ENCODE measurements around the gene SPATS2. TPM values are rescaled to one million over a fixed set of nuclear protein-coding genes. Genes with fewer than 3 reads are reported as not detected.
A peak's percentile ranks its signal among the peaks of the same experiment; 100 is the strongest.

The SPATS2 gene
- total RNA-seq, 2 experiments from 2014 or later: 9.7 to 12.9 TPM

DNA sequence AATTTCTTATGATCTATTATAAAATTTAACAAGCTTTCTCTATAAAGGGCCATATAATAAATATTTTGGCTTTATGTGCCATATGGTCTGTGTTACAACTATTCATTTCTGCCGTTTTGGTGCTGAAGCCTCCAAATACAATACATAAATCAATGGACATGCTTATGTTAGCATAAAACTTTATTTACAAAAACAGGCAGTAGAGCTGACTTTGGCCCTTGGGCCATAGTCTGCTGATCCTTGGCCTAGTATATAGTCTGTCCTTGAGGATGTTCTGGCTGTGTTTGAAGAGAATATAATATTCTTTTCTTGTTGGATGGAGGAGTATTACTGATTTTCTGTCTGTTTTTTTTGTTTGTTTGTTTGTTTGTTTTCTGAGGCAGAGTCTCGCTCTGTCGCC lies 81.6 kb downstream of the SPATS2 start:
- CTCF ChIA-PET: no interaction called here

DNA sequence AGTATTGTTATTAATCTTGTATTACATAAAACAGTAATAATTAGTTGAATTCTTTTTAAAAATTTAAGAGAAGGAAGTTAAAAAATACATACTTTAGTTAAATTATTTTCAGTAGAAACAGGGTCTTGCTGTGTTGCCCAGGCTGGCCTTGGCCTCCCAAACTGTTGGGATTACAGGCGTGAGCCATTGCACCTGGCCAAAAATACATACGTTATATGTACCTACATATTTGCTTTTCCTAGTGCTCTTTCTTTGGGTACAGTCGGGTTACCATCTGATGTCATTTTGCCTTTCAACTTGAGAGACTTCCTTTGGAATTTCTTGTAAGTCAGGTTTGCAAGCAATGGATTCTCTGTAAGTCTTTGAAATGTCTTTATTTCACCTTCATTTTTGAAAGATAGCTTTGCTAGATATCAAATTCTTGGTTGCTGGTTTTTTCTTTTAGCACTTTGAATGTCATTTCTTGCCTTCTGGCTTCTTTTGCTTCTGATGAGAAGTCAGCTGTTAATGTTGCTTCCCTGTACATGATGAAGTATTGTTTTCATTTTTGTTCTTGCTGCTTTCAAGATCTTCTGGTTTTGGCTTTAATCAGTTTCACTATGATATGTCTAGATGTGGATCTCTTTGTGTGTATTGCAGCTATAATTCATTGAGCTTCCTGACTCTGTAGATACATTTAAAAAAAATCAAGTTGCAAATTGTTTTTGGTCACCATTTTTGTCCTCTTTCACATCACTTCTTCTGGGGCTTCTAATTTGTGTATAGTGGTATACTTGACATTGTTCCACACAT lies 84.4 kb downstream of the SPATS2 start:
- intact Hi-C loops (cut with micrococcal nuclease): loop anchor here (5.0 kb wide), 1 partner anchor 84 kb away; the partner anchor contains the start of gene SPATS2
- ChIA-PET CTCF (interaction anchor here (0.6 to 1.2 kb wide), 3 partner anchors 17 to 119 kb away, joined by 3 to 4 read pairs (median 3); no protein-coding TSS in a partner anchor), POLR2A (no interaction called here)

More for the DNA sequence above, 81.6 kb downstream of the SPATS2 start:
- no peak for DNase-seq
- peaks cover 18% of the 10 kb centered on the region for H3K4me1 Mint-ChIP-seq (ENCODE audit: low read depth)
- H3K27ac Mint-ChIP-seq: no peak overlapping the region
- H3K36me3 Mint-ChIP-seq: peaks cover 2% of the 10 kb centered on the region
- peaks cover 3% of the 10 kb centered on the region for H3K9me3 Mint-ChIP-seq
- no peaks in the 10 kb centered on the region for H3K27me3 Mint-ChIP-seq
- intact Hi-C loops (cut with micrococcal nuclease): no loop called here
- POLR2A ChIA-PET: no interaction called here
- H3K4me3 Mint-ChIP-seq: no peak overlapping the region

DNA sequence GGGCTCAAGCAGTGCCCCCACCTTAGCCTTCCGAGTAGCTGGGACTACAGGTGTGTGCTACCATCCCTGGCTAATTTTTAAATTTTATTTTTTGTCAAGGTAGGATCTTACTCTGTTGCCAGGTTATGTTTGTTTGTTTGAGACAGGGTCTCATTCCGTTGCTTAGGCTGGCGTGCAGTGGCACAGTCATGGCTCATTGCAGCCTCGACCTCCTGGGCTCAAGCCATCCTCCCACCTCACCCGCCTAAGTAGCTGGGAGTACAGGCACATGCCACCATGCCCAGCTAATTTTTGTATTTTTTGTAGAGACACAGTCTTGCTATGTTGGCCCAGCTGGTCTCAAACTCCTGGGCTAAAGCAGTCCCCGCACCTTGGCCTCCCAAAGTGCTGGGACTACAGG lies 88.2 kb downstream of the SPATS2 start:
- H3K4me3 Mint-ChIP-seq: no peak overlapping the region
- no peaks in the 10 kb centered on the region for H3K27me3 Mint-ChIP-seq
- H3K4me1 Mint-ChIP-seq (ENCODE audit: low read depth): peaks cover 12% of the 10 kb centered on the region
- H3K9me3 Mint-ChIP-seq: no peaks in the 10 kb centered on the region
- no peak for DNase-seq
- no peaks in the 10 kb centered on the region for H3K36me3 Mint-ChIP-seq
- CTCF ChIA-PET: no interaction called here
- POLR2A ChIA-PET: no interaction called here
- intact Hi-C loops (cut with micrococcal nuclease): no loop called here
- H3K27ac Mint-ChIP-seq: no peak overlapping the region

More for the DNA sequence above, 84.4 kb downstream of the SPATS2 start:
- peaks cover 3% of the 10 kb centered on the region for H3K9me3 Mint-ChIP-seq
- peaks cover 18% of the 10 kb centered on the region for H3K4me1 Mint-ChIP-seq (ENCODE audit: low read depth)
- H3K27ac Mint-ChIP-seq: peak overlapping the region; percentile 68
- no peak for DNase-seq
- H3K27me3 Mint-ChIP-seq: no peaks in the 10 kb centered on the region
- H3K4me3 Mint-ChIP-seq: no peak overlapping the region
- peaks cover 2% of the 10 kb centered on the region for H3K36me3 Mint-ChIP-seq

DNA sequence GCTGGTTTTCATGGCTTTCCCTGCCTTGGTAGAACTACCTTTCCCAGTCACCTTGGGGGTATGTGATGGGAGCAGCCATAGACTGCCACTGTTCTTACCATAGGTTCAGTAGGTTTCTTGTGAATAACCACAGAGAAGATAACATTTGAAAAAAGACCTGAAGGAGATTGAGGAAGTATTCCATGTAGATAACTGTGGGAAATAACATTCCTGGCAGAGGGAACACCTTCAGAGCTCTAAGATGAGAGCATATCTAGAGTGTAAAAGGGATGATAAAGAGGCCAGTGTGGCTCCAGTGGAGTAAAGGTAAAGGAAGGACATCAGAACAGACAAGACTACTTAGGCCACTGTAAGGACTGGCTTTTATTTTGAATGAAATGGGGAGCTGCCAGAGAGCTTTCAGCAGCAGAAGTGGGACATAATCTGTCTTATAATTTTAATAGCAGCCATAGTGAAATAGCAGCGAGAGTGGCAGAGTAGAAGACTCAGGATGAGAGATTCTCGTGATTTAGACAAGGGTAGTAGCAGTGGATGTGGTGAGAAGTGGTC lies 88.9 kb downstream of the SPATS2 start:
- intact Hi-C loops (cut with micrococcal nuclease): no loop called here
- ChIA-PET CTCF (no interaction called here), POLR2A (no interaction called here)
- Mint-ChIP-seq H3K4me3 (no peak overlapping the region), H3K36me3 (no peaks in the 10 kb centered on the region), H3K4me1 (ENCODE audit: low read depth) (peaks cover 12% of the 10 kb centered on the region), H3K27me3 (no peaks in the 10 kb centered on the region), H3K27ac (no peak overlapping the region), H3K9me3 (no peaks in the 10 kb centered on the region)
- DNase-seq: no peak

DNA sequence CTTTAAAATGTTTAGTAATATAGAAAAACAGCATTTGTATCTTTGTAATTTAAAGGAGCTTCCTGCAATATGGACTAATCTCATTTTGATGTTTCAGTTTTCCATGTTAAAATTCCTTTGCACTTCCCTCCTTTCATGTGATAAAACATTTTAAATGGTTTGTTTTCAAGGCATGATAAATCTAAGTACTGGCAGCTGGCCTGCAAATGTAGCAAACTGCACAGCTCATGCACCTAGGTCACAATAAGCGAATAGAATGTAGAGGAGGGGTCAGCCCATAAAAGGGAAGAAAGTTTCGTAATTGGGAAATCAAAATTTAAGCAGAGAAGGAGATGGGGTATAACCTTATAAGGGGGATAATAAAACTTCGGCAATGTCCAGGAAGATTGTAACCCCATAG lies 91.6 kb downstream of the SPATS2 start:
- ChIA-PET POLR2A (no interaction called here), CTCF (interaction anchor here (0.6 to 1.2 kb wide), 3 partner anchors 46 to 122 kb away, joined by 3 to 4 read pairs (median 3); no protein-coding TSS in a partner anchor)
- DNase-seq: no peak
- Mint-ChIP-seq H3K4me3 (no peak overlapping the region), H3K9me3 (no peaks in the 10 kb centered on the region), H3K4me1 (ENCODE audit: low read depth) (no peaks in the 10 kb centered on the region), H3K27me3 (no peaks in the 10 kb centered on the region), H3K27ac (no peak overlapping the region), H3K36me3 (no peaks in the 10 kb centered on the region)
- intact Hi-C loops (cut with micrococcal nuclease): no loop called here

DNA sequence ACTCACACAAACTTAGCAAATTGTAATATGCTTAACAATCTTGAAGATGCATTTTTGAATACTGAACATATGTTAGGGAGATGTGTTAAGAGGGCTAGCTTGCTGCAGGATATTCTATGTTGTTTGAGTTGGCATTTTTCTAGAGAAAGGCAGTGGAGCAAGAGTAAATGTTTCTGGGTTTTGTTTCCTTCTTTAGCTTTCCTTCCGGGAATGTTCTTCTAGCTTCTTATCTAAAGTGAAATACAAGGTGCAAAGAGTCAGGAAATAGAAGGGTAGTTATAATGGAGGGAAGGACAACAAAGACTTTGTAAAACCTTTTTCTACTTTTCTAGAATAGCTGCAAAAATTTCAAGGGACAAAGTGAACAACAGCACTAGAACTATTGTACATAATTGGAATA lies 94.0 kb downstream of the SPATS2 start:
- H3K4me1 Mint-ChIP-seq (ENCODE audit: low read depth): no peaks in the 10 kb centered on the region
- POLR2A ChIA-PET: no interaction called here

DNA sequence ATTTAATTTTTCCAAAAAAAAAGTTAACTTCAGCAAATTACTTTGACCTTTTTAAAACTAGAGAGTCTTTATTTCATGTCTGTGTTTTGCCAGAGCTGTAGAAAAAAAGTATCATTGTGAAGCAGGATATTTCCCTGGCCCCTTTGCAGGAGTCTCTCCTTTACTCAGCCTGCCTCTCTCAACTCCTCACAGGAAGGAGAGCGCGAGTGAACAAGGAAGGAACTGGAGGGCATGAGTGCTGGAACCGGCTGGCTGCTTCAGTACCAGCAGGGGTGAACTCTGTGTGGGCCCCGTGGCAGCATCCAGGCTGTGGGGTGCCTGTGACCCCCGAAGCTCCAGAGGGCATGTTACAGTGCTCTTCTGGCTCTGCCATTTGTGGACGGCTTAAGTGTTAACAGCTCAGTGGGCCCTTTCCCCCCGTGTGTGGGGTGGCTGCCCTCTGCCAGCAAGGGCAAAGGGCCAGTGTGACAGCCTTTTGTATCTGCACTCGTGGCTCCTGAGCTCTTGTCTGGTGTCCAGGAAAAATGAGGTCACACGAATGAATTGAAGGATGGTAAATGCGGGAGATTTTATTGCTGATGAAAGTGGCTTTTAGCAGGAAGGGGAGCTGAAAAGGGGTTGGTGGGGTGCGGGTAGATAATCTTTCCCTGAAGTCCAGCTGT lies 95.0 kb downstream of the SPATS2 start:
- intact Hi-C loops (cut with micrococcal nuclease): no loop called here
- H3K36me3 Mint-ChIP-seq: no peaks in the 10 kb centered on the region
- no peaks in the 10 kb centered on the region for H3K4me1 Mint-ChIP-seq (ENCODE audit: low read depth)
- DNase-seq: no peak
- H3K4me3 Mint-ChIP-seq: no peak overlapping the region
- no peaks in the 10 kb centered on the region for H3K9me3 Mint-ChIP-seq
- H3K27ac Mint-ChIP-seq: no peak overlapping the region
- CTCF ChIA-PET: interaction anchor here (0.6 to 2.3 kb wide), 4 partner anchors 9 to 119 kb away, joined by 3 to 13 read pairs (median 4); no protein-coding TSS in a partner anchor
- no peaks in the 10 kb centered on the region for H3K27me3 Mint-ChIP-seq
- POLR2A ChIA-PET: no interaction called here

More for the DNA sequence above, 94.0 kb downstream of the SPATS2 start:
- no peak for DNase-seq
- intact Hi-C loops (cut with micrococcal nuclease): no loop called here
- CTCF ChIA-PET: interaction anchor here (0.6 to 2.3 kb wide), 5 partner anchors 10 to 113 kb away, joined by 3 to 13 read pairs (median 4); no protein-coding TSS in a partner anchor
- Mint-ChIP-seq H3K27me3 (no peaks in the 10 kb centered on the region), H3K36me3 (no peaks in the 10 kb centered on the region), H3K9me3 (no peaks in the 10 kb centered on the region), H3K4me3 (no peak overlapping the region), H3K27ac (no peak overlapping the region)

DNA sequence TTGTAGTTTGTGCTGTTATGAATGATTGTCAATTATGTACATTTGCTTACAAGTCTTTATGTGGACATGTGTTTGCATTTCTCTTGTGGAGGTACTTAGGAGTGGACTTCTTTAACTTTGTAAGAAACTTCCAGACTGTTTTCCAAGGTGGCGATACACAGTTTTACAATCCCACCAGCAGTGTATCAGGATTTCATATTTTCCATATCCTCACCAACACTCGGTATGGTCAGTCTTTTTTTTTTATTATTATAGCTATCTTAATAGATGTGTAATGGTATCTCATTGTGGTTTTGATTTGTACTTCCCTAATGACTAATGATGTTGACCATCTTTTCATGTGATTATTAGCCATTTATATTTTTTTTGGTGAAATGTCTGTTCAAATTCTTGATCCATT lies 97.9 kb downstream of the SPATS2 start:
- ChIA-PET CTCF (no interaction called here), POLR2A (no interaction called here)
- intact Hi-C loops (cut with micrococcal nuclease): no loop called here
- Mint-ChIP-seq H3K27me3 (no peaks in the 10 kb centered on the region), H3K36me3 (no peaks in the 10 kb centered on the region), H3K4me3 (no peak overlapping the region), H3K4me1 (ENCODE audit: low read depth) (no peaks in the 10 kb centered on the region), H3K27ac (no peak overlapping the region), H3K9me3 (no peaks in the 10 kb centered on the region)
- no peak for DNase-seq

DNA sequence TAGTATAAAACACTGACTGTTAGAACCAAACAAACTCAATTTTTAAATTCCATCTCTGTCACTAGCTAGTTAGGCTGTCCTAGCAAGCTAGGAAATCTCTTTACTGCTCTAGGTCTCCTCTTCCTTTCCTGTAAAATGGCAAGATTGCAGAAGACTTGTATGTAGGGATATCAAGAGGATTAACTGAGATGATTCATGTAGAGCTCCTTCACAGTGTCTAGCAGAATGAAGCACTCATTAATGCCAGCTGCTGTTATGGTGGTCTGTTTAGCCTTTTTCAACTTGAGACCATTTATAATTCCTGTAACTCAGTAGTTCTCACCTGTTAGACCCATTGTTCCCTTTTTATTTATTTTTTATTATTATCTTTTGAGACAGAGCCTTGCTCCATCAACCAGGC lies 103.7 kb downstream of the SPATS2 start:
- POLR2A ChIA-PET: no interaction called here
- Mint-ChIP-seq H3K36me3 (peaks cover 1% of the 10 kb centered on the region), H3K4me3 (no peak overlapping the region), H3K27me3 (no peaks in the 10 kb centered on the region), H3K4me1 (ENCODE audit: low read depth) (no peaks in the 10 kb centered on the region), H3K9me3 (no peaks in the 10 kb centered on the region), H3K27ac (no peak overlapping the region)
- CTCF ChIA-PET: interaction anchor here (1.4 to 2.8 kb wide), 2 partner anchors 9 to 112 kb away, joined by 4 to 10 read pairs; no protein-coding TSS in a partner anchor
- DNase-seq: no peak
- intact Hi-C loops (cut with micrococcal nuclease): no loop called here

DNA sequence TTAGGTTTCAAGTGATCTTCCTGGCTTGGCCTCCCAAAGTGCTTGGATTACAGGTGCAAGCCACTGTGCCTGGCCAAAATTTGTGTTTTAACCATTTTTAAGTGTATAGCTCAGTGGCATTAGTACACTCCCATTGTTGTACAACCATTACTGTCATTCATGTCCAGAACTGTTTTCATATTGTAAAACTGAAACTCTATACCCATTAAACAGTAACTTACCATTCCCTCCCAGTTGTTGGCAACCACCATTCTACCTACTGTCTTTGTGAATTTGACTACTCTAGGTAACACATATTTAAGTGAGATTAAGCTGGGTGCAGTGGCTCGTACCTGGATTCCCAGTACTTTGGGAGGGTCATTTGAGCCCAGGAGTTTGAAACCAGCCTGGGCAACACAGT lies 104.3 kb downstream of the SPATS2 start:
- H3K36me3 Mint-ChIP-seq: peaks cover 1% of the 10 kb centered on the region
- no peak overlapping the region for H3K27ac Mint-ChIP-seq
- no peaks in the 10 kb centered on the region for H3K27me3 Mint-ChIP-seq
- no peaks in the 10 kb centered on the region for H3K9me3 Mint-ChIP-seq
- intact Hi-C loops (cut with micrococcal nuclease): no loop called here
- no peak for DNase-seq
- H3K4me1 Mint-ChIP-seq (ENCODE audit: low read depth): no peaks in the 10 kb centered on the region
- no peak overlapping the region for H3K4me3 Mint-ChIP-seq
- POLR2A ChIA-PET: no interaction called here
- CTCF ChIA-PET: interaction anchor here (1.4 to 2.8 kb wide), 2 partner anchors 10 to 113 kb away, joined by 4 to 10 read pairs; no protein-coding TSS in a partner anchor

DNA sequence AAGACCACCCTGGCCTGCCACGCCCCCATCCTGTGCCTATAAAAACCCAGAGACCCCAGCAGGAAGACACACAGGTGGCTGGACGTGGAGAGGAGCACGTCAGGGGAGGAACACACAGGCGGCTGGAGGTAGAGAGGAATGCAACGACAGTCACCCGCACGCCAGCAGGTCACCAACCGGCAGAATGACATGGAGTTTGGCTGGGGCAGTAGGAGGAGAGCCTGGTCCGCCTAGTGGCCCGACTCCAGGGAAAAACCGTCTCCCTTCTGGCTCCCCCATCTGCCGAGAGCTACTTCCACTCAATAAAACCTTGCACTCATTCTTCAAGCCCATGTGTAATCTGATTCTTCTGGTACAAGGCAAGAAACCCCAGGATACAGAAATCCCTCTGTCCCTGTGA lies 108.8 kb downstream of the SPATS2 start:
- no peak for DNase-seq
- CTCF ChIA-PET: no interaction called here

DNA sequence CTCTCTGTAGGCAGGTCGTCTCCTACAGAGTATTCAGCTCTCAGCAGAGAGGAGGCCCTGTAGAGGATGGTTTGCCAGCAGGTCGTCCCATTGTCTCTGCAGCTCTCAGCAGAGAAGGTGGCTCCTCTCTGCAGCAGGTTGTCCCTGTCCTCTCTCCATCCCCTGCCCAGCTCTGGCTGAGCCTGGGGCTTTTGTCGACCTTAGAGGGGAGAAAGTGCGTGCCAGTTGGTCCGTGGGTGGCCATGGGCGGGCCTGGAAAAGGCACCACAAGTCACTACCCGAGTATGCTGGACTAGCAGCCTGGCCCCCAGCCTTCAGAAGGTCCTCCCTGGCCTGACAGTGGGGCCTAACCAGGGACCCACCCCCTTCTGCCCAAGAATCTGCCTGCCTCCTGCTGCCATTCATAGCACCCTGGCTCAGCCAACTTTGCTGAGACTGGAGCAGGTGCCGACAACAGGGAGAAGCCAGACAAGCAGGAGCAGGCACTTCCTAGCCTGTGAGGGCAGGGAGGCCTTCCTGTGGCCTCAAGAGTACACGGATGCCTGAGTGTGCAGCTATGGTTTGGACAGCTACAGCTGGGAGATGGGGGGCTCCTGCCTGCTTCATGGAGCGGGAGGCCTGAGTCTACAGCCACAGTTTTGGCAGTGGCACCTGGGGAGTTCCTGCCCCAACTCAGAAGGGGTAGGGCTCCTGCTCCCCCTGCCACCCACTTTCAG lies 111.8 kb downstream of the SPATS2 start:
- no peak for DNase-seq
- no peak overlapping the region for H3K4me3 Mint-ChIP-seq
- peaks cover 15% of the 10 kb centered on the region for H3K4me1 Mint-ChIP-seq (ENCODE audit: low read depth)
- peaks cover 1% of the 10 kb centered on the region for H3K36me3 Mint-ChIP-seq
- no peaks in the 10 kb centered on the region for H3K9me3 Mint-ChIP-seq
- no peak overlapping the region for H3K27ac Mint-ChIP-seq
- intact Hi-C loops (cut with micrococcal nuclease): no loop called here
- no peaks in the 10 kb centered on the region for H3K27me3 Mint-ChIP-seq
- CTCF ChIA-PET: no interaction called here
- POLR2A ChIA-PET: no interaction called here

More for the DNA sequence above, 108.8 kb downstream of the SPATS2 start:
- Mint-ChIP-seq H3K9me3 (no peaks in the 10 kb centered on the region), H3K27ac (no peak overlapping the region), H3K27me3 (no peaks in the 10 kb centered on the region), H3K36me3 (peaks cover 1% of the 10 kb centered on the region), H3K4me1 (ENCODE audit: low read depth) (peaks cover 9% of the 10 kb centered on the region), H3K4me3 (no peak overlapping the region)
- POLR2A ChIA-PET: no interaction called here
- intact Hi-C loops (cut with micrococcal nuclease): no loop called here
